Activated naive CD8-positive, alpha-beta T cell treated with anti-CD3 and anti-CD28 coated beads, Interleukin-2, amount 10 ng/mL, durations not matched to agents 7 days and 5 days (primary cell): ENCODE results near the gene SPINT4. TPM values are rescaled to one million over a fixed set of nuclear protein-coding genes. Genes with fewer than 3 reads are reported as not detected.
A peak's percentile ranks its signal among the peaks of the same experiment; 100 is the strongest.
"Not testable (repeated sequence)": the region's sequence is repeated elsewhere in the genome, so short reads cannot be mapped to it uniquely, and the experiment has no call there.

Experiments
- ATAC-seq: fragments of 150-1000 bp; cut with Tn5 transposase; one replicate; pipeline ENCODE4 v1.10.0; 2021; ENCODE audit warnings: low read depth, moderate library complexity
- POLR2A ChIA-PET: fragments of 350-600 bp; sonication (Branson Sonifier 250); formaldehyde crosslinking; loops from one replicate; lab custom pipeline; 2021; ENCODE audit warnings: antibody characterized with exemption; lab: Charles Lee
- DNase-seq: peaks from one replicate; pipeline ENCODE4 v3.0.0; 2021
- H3K27ac Mint-ChIP-seq: one replicate; pipeline ENCODE4 v1.8.0; 2022; ENCODE audit warnings: mild to moderate bottlenecking, mixed read lengths
- H3K27me3 Mint-ChIP-seq: one replicate; pipeline ENCODE4 v1.8.0; 2022; ENCODE audit warnings: mild to moderate bottlenecking, moderate library complexity, mixed read lengths
- H3K36me3 Mint-ChIP-seq: one replicate; pipeline ENCODE4 v1.8.0; 2021; ENCODE audit warnings: mild to moderate bottlenecking, mixed read lengths
- H3K4me1 Mint-ChIP-seq: one replicate; pipeline ENCODE4 v1.8.0; 2021; ENCODE audit warnings: mixed read lengths
- H3K4me3 Mint-ChIP-seq: one replicate; pipeline ENCODE4 v1.8.0; 2022; ENCODE audit warnings: mild to moderate bottlenecking, moderate library complexity, mixed read lengths
- H3K9me3 Mint-ChIP-seq: one replicate; pipeline ENCODE4 v1.8.0; 2021; ENCODE audit warnings: mixed read lengths
- total RNA-seq, 2 experiments: library from RNA; stranded (reverse); gene quantifications; one replicate each; pipeline ENCODE4 v1.2.3, GENCODE V29; 2021

The SPINT4 gene
- total RNA-seq, 2 experiments from 2014 or later, result not detected

DNA sequence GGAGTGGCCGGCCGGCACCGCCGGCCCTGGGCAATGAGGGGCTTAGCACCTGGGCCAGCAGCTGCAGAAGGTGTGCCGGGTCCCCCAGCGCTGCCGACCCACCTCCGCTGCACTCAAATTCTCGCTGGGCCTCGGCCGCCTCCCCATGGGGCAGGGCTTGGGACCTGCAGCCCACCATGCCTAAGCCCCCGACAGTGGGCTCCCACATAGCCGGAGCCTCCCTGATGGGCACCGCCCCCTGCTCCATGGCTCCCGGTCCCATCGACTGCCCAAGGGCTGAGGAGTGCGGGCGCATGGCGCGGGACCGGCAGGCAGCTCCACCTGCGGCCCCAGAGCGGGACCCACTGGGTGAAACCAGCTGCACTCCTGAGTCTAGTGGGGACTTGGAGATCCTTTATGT lies 13.8 kb downstream of the SPINT4 start:
- ATAC-seq, result no peak
- Mint-ChIP-seq H3K4me1 (no peaks in the 10 kb centered on the region), H3K27ac (no peak overlapping the region), H3K27me3 (peaks cover 11% of the 10 kb centered on the region), H3K4me3 (no peak overlapping the region), H3K9me3 (peaks cover 8% of the 10 kb centered on the region), H3K36me3 (no peaks in the 10 kb centered on the region)
- no peak for DNase-seq
- POLR2A ChIA-PET, result no interaction called here

DNA sequence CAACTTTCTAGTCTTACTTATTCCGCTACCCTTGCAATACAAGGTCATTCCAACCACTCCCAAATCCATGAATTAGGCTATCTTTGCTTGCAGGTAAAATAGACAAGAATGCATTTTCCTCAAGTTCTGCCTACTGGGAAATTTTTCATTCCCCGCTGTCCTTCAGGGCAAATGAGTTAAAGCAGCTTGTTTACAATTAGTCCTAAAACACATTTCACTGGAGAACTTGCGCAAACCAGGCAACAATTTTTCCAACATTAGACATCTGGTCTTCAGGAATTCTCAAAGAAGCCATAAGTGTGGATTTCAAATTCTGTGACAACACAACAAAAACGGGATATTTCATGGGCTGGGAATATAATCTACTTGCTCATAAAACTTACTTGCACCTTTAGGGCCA lies 20.4 kb downstream of the SPINT4 start:
- ATAC-seq (no peak), DNase-seq (no peak)
- Mint-ChIP-seq H3K27me3 (peaks cover 11% of the 10 kb centered on the region), H3K4me3 (no peak overlapping the region), H3K36me3 (no peaks in the 10 kb centered on the region), H3K27ac (no peak overlapping the region), H3K9me3 (no peaks in the 10 kb centered on the region), H3K4me1 (no peaks in the 10 kb centered on the region)
- POLR2A ChIA-PET, result no interaction called here

- Mint-ChIP-seq H3K36me3 (no peaks in the 10 kb centered on the region), H3K27me3 (peaks cover 27% of the 10 kb centered on the region), H3K4me3 (no peak overlapping the region), H3K4me1 (no peaks in the 10 kb centered on the region), H3K9me3 (peaks cover 2% of the 10 kb centered on the region), H3K27ac (no peak overlapping the region)
- ATAC-seq, result no peak
- no peak for DNase-seq
- POLR2A ChIA-PET, result no interaction called here
Observed at GRCh38 chr20:45745015-45745414, 22.9 kb downstream of the SPINT4 start.

GRCh38 chr20:45751721-45752120 lies 29.6 kb downstream of the SPINT4 start:
- Mint-ChIP-seq H3K4me1 (peaks cover 6% of the 10 kb centered on the region), H3K27ac (no peak overlapping the region), H3K36me3 (no peaks in the 10 kb centered on the region), H3K4me3 (no peak overlapping the region), H3K9me3 (peaks cover 8% of the 10 kb centered on the region), H3K27me3 (peaks cover 22% of the 10 kb centered on the region)
- ATAC-seq (no peak), DNase-seq (no peak)
- POLR2A ChIA-PET, result no interaction called here

GRCh38 chr20:45752746-45753145 lies 30.6 kb downstream of the SPINT4 start:
- no peak overlapping the region for H3K4me3 Mint-ChIP-seq
- no peak for DNase-seq
- peaks cover 6% of the 10 kb centered on the region for H3K4me1 Mint-ChIP-seq
- H3K9me3 Mint-ChIP-seq, result peaks cover 8% of the 10 kb centered on the region
- POLR2A ChIA-PET, result no interaction called here
- H3K36me3 Mint-ChIP-seq, result no peaks in the 10 kb centered on the region
- H3K27ac Mint-ChIP-seq, result no peak overlapping the region
- H3K27me3 Mint-ChIP-seq, result peaks cover 14% of the 10 kb centered on the region
- ATAC-seq, result no peak

DNA sequence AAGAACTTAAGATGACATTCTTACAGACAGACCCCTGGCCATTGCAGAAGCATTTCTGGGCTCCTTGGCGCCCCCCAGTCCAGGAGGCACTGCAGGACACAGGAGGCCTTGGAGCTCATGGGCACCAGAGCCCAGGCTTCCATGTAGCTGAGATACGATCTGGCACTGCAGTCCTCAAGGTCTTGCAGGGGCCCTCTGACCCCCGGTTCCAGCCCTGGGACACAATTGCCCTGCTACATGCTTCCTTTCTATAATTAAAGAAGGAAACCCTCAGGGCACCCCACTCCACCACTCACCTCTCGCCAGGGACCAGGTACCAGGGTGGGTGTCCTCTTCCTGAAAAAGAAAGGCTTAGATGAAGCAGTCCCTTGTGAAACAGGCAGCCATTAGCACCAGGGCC lies 35.9 kb downstream of the SPINT4 start:
- ATAC-seq, result no peak
- H3K4me3 Mint-ChIP-seq, result no peak overlapping the region

DNA sequence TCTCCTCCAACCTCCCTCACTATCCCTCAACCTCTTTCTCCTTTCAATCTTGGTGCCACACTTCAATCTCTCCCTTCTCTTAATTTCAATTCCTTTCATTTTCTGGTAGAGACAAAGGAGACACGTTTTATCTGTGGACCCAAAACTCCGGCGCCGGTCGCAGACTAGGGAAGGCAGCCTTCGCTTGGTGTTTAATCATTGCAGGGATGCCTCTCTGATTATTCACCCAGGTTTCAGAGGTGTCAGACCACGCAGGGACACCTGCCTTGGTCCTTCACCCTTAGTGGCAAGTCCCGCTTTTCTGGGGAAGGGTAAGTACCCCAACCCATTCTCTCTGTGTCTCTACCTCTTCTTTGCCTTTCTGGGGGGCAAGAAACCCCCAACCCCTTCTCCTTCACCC lies 37.8 kb downstream of the SPINT4 start:
- H3K27ac Mint-ChIP-seq, H3K4me3 Mint-ChIP-seq, H3K9me3 Mint-ChIP-seq, H3K27me3 Mint-ChIP-seq, H3K4me1 Mint-ChIP-seq, DNase-seq, POLR2A ChIA-PET, H3K36me3 Mint-ChIP-seq, ATAC-seq: not testable (repeated sequence)

More for the DNA sequence above, 35.9 kb downstream of the SPINT4 start:
- POLR2A ChIA-PET, result no interaction called here
- Mint-ChIP-seq H3K27me3 (peaks cover 5% of the 10 kb centered on the region), H3K4me1 (peaks cover 2% of the 10 kb centered on the region), H3K9me3 (peaks cover 6% of the 10 kb centered on the region), H3K36me3 (no peaks in the 10 kb centered on the region), H3K27ac (no peak overlapping the region)
- no peak for DNase-seq

DNA sequence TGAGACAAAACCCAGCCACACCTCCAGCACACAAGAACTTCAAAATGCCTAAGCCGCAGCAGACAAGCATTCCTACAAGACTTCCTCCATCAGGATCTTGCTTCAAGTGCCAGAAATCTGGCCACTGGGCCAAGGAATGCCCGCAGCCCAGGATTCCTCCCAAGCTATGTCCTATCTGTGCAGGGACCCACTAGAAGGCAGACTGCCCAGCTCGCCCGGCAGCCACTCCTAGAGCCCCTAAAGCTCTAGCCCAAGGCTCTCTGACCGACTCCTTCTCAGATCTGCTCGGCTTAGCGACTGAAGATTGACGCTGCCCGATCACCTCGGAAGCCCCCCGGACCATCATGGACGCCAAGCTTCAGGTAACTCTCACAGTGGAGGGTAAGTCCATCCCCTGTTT lies 39.8 kb downstream of the SPINT4 start:
- not testable (repeated sequence) for H3K27ac Mint-ChIP-seq
- POLR2A ChIA-PET, result interaction anchor here (1.3 kb wide), 1 partner anchor 1090 kb away, joined by 4 read pairs; no protein-coding TSS in a partner anchor

DNA sequence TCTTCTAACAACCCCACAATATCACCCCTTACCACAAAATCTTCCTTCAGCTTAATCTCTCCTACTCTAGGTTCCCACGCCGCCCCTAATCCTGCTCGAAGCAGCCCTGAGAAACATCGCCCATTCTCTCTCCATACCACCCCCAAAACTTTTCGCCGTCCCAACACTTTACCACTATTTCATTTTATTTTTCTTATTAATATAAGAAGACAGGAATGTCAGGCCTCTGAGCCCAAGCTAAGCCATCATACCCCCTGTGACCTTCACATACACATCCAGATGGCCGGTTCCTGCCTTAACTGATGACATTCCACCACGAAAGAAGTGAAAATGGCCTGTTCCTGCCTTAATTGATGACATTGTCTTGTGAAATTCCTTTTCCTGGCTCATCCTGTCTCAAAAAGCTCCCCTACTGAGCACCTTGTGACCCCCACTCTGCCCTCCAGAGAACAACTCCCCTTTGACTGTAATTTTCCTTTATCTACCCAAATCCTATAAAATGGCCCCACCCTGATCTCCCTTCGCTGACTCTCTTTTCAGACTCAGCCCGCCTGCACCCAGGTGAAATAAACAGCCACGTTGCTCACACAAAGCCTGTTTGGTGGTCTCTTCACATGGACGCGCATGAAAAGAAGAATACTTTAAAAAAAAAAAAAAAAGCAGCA lies 42.6 kb downstream of the SPINT4 start:
- POLR2A ChIA-PET, DNase-seq, H3K36me3 Mint-ChIP-seq, H3K27ac Mint-ChIP-seq, H3K27me3 Mint-ChIP-seq, H3K4me3 Mint-ChIP-seq, H3K9me3 Mint-ChIP-seq, ATAC-seq, H3K4me1 Mint-ChIP-seq: not testable (repeated sequence)

More for the DNA sequence above, 39.8 kb downstream of the SPINT4 start:
- H3K4me3 Mint-ChIP-seq, H3K27me3 Mint-ChIP-seq, ATAC-seq, H3K9me3 Mint-ChIP-seq, DNase-seq, H3K4me1 Mint-ChIP-seq, H3K36me3 Mint-ChIP-seq: not testable (repeated sequence)

GRCh38 chr20:45765307-45765875 lies 43.2 kb downstream of the SPINT4 start:
- POLR2A ChIA-PET, result no interaction called here
- peaks cover 6% of the 10 kb centered on the region for H3K27me3 Mint-ChIP-seq

GRCh38 chr20:45765980-45766379 lies 43.8 kb downstream of the SPINT4 start:
- Mint-ChIP-seq H3K4me3 (no peak overlapping the region), H3K9me3 (no peaks in the 10 kb centered on the region), H3K27ac (no peak overlapping the region), H3K36me3 (no peaks in the 10 kb centered on the region), H3K4me1 (peaks cover 3% of the 10 kb centered on the region), H3K27me3 (peaks cover 6% of the 10 kb centered on the region)
- ATAC-seq, result no peak
- DNase-seq, result no peak
- POLR2A ChIA-PET, result no interaction called here

More at GRCh38 chr20:45765307-45765875, 43.2 kb downstream of the SPINT4 start:
- Mint-ChIP-seq H3K4me3 (no peak overlapping the region), H3K27ac (no peak overlapping the region), H3K36me3 (no peaks in the 10 kb centered on the region), H3K9me3 (no peaks in the 10 kb centered on the region), H3K4me1 (peaks cover 2% of the 10 kb centered on the region)
- no peak for DNase-seq
- ATAC-seq, result no peak

GRCh38 chr20:45768479-45768878 lies 46.3 kb downstream of the SPINT4 start:
- no peaks in the 10 kb centered on the region for H3K36me3 Mint-ChIP-seq
- POLR2A ChIA-PET, result interaction anchor here (0.7 kb wide), 1 partner anchor 164 kb away, joined by 3 read pairs; no protein-coding TSS in a partner anchor
- H3K27ac Mint-ChIP-seq, result no peak overlapping the region
- H3K27me3 Mint-ChIP-seq, result peaks cover 2% of the 10 kb centered on the region
- ATAC-seq (no peak), DNase-seq (no peak)
- H3K9me3 Mint-ChIP-seq, result no peaks in the 10 kb centered on the region
- H3K4me3 Mint-ChIP-seq, result no peak overlapping the region
- peaks cover 2% of the 10 kb centered on the region for H3K4me1 Mint-ChIP-seq

DNA sequence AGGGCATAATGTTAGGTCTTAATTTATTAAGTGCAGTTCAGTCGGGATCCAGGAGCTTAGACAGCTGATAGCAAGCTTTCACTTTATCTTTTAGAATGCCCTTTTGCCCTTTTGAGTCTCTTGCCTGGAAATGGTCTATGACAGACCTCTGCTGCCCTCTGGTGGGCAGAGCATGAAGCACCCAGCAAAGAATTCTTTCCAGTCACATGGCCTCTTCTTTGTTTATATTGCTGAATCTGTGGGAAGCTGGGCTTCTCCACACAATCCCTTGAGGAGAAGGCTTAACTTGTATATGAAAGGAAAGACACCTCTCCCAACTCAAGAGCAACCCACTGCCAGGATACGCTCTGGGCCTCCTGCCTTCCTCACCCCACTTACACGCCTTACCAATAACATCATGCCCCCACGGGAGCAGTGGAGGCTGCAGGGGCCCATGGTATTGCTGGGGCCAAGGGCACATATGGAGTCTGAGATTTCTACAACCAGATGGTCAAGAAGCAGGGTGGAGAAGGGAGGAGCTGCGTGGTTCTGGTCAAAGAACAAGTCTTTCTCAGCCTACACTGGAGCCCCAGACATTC lies 49.1 kb downstream of the SPINT4 start:
- POLR2A ChIA-PET, result interaction anchor here (0.6 to 1.2 kb wide), 6 partner anchors 315 to 452 kb away, joined by 3 to 6 read pairs (median 3); partner anchors contain the start of gene SYS1
- H3K27ac Mint-ChIP-seq, result no peak overlapping the region

GRCh38 chr20:45772693-45773092 lies 50.5 kb downstream of the SPINT4 start:
- no peak for DNase-seq
- ATAC-seq, result no peak
- H3K9me3 Mint-ChIP-seq, result no peaks in the 10 kb centered on the region
- POLR2A ChIA-PET, result no interaction called here
- H3K4me3 Mint-ChIP-seq, result no peak overlapping the region
- H3K27ac Mint-ChIP-seq, result no peak overlapping the region
- peaks cover 2% of the 10 kb centered on the region for H3K4me1 Mint-ChIP-seq
- no peaks in the 10 kb centered on the region for H3K36me3 Mint-ChIP-seq
- peaks cover 4% of the 10 kb centered on the region for H3K27me3 Mint-ChIP-seq

More for the DNA sequence above, 49.1 kb downstream of the SPINT4 start:
- no peak overlapping the region for H3K4me3 Mint-ChIP-seq
- peaks cover 3% of the 10 kb centered on the region for H3K27me3 Mint-ChIP-seq
- no peaks in the 10 kb centered on the region for H3K9me3 Mint-ChIP-seq
- ATAC-seq (peak; percentile 45), DNase-seq (peak; percentile 80)
- no peaks in the 10 kb centered on the region for H3K36me3 Mint-ChIP-seq
- peaks cover 2% of the 10 kb centered on the region for H3K4me1 Mint-ChIP-seq
